Purkinje cell (primary cell): ENCODE measurements around the gene GPR152. TPM values are rescaled to one million over a fixed set of nuclear protein-coding genes. Genes with fewer than 3 reads are reported as not detected.

Experiments used
- polyA plus RNA-seq: library from polyadenylated mRNA; unstranded; fragments of >200 nt; fragmentation: Nextera tagmentation; gene quantifications from 2 replicates; pipeline ENCODE4 v1.2.1, GENCODE V29; 2014

GPR152 gene
- not detected in 2 replicates for polyA plus RNA-seq

GRCh38 chr11:67452141-67452952 lies at the start of gene GPR152:
Gene GPR152, minus strand, starts transcription at chr11:67452729. Its CDS starts 5 bp downstream, at chr11:67452724.

GRCh38 chr11:67482827-67483798 lies 30.6 kb upstream of the GPR152 start, which contains the start of gene AIP:
Gene AIP, plus strand, starts transcription at chr11:67483026. Its CDS starts 133 bp downstream, at chr11:67483159.

GRCh38 chr11:67468759-67469507 lies 16.4 kb upstream of the GPR152 start, which contains the start of gene TMEM134:
Gene TMEM134, minus strand, starts transcription at chr11:67469251. Its CDS starts 59 bp downstream, at chr11:67469192.

GRCh38 chr11:67455054-67455453 lies 2.5 kb upstream of the GPR152 start, which contains the start of gene CABP4:
Gene CABP4, plus strand, starts transcription at chr11:67455354. Its CDS starts 70 bp downstream, at chr11:67455424.

GRCh38 chr11:67437082-67437808 lies 15.3 kb downstream of the GPR152 start, which contains the start of gene PTPRCAP:
Gene PTPRCAP, minus strand, starts transcription at chr11:67437682. Its CDS starts 63 bp downstream, at chr11:67437619.

GRCh38 chr11:67428052-67429001 lies 24.2 kb downstream of the GPR152 start, which contains the start of gene RPS6KB2:
Gene RPS6KB2, plus strand, starts transcription at chr11:67428494. Its CDS starts 52 bp downstream, at chr11:67428546.

GRCh38 chr11:67415501-67416304 lies 36.8 kb downstream of the GPR152 start, which contains the start of gene CARNS1:
Gene CARNS1, plus strand, starts transcription at chr11:67415678. Its CDS starts 522 bp downstream, at chr11:67416200.

GRCh38 chr11:67401495-67402191 lies 50.9 kb downstream of the GPR152 start, which contains the start of gene PPP1CA:
Gene PPP1CA, minus strand, starts transcription at chr11:67401858. Its CDS starts 76 bp downstream, at chr11:67401782.

Other genes starting within 250 kb of the GPR152 start
- gene GRK2, start 186.3 kb downstream of the GPR152 start, polyA plus RNA-seq: 1.1 and 1.2 TPM in 2 replicates
- 0.63 and 4.3 TPM in 2 replicates for gene ANKRD13D, start 163.4 kb downstream of the GPR152 start, polyA plus RNA-seq
- 3.2 TPM in 1 of 2 replicates, not detected in the other for gene SSH3, start 149.2 kb downstream of the GPR152 start, polyA plus RNA-seq
- 4.0 TPM in 1 of 2 replicates, not detected in the other for gene POLD4, start 99.2 kb downstream of the GPR152 start, polyA plus RNA-seq
- not detected in 2 replicates for gene CLCF1, start 79.1 kb downstream of the GPR152 start, polyA plus RNA-seq
- 0.35 and 2.5 TPM in 2 replicates for gene RAD9A, start 60.7 kb downstream of the GPR152 start, polyA plus RNA-seq
- 14.0 and 30.5 TPM in 2 replicates for gene PPP1CA, start 50.9 kb downstream of the GPR152 start, polyA plus RNA-seq
- not detected in 2 replicates for gene TBC1D10C, start 48.6 kb downstream of the GPR152 start, polyA plus RNA-seq
- gene CARNS1, start 37.1 kb downstream of the GPR152 start, polyA plus RNA-seq: 0.39 and 0.41 TPM in 2 replicates
- gene RPS6KB2, start 24.2 kb downstream of the GPR152 start, polyA plus RNA-seq: 0.66 TPM in 1 of 2 replicates, not detected in the other
- 1.0 TPM in 1 of 2 replicates, not detected in the other for gene PTPRCAP, start 15.0 kb downstream of the GPR152 start, polyA plus RNA-seq
- gene CORO1B, start 9.3 kb downstream of the GPR152 start, polyA plus RNA-seq: 1.5 and 4.7 TPM in 2 replicates
- 0.08 and 0.52 TPM in 2 replicates for gene CABP4, start 2.6 kb upstream of the GPR152 start, polyA plus RNA-seq
- 37.1 and 46.2 TPM in 2 replicates for gene TMEM134, start 16.5 kb upstream of the GPR152 start, polyA plus RNA-seq
- 33.2 and 34.2 TPM in 2 replicates for gene AIP, start 30.3 kb upstream of the GPR152 start, polyA plus RNA-seq
- gene PITPNM1, start 52.6 kb upstream of the GPR152 start, polyA plus RNA-seq: 0.10 and 0.95 TPM in 2 replicates
- 30.5 and 34.5 TPM in 2 replicates for gene CDK2AP2, start 55.4 kb upstream of the GPR152 start, polyA plus RNA-seq
- gene CABP2, start 70.7 kb upstream of the GPR152 start, polyA plus RNA-seq: not detected in 2 replicates
- 101 and 134 TPM in 2 replicates for gene GSTP1, start 131.1 kb upstream of the GPR152 start, polyA plus RNA-seq
- gene NDUFV1, start 154.2 kb upstream of the GPR152 start, polyA plus RNA-seq: 104 and 130 TPM in 2 replicates
- gene NUDT8, start 177.2 kb upstream of the GPR152 start, polyA plus RNA-seq: 0.46 and 0.71 TPM in 2 replicates
- gene TBX10, start 187.0 kb upstream of the GPR152 start, polyA plus RNA-seq: not detected in 2 replicates
- gene ACY3, start 198.0 kb upstream of the GPR152 start, polyA plus RNA-seq: not detected in 2 replicates
- gene ALDH3B2, start 221.9 kb upstream of the GPR152 start, polyA plus RNA-seq: not detected in 2 replicates